Left forelimb (tissue), 1 donor: Measurements from ENCODE around the gene OR11H6.
"Not testable (repeated sequence)": the region's sequence is repeated elsewhere in the genome, so short reads cannot be mapped to it uniquely, and the experiment has no call there.

Experiments
- DNase-seq: peaks from one replicate; pipeline ENCODE4 v3.0.0-alpha.2; 2018; ENCODE audit warnings: low spot score

Gene OR11H6

GRCh38 chr14:20264361-20264760, 40.9 kb downstream of the OR11H6 start:
- not testable (repeated sequence) for DNase-seq

- no peak for DNase-seq
Measured at GRCh38 chr14:20274062-20274461, 50.6 kb downstream of the OR11H6 start.
